COR-L47 (cell line): Measurements from ENCODE around the gene GSTO1.
"Not testable (repeated sequence)": the region's sequence is repeated elsewhere in the genome, so short reads cannot be mapped to it uniquely, and the experiment has no call there.

Experiments used
- DNase-seq: peaks from one replicate; lab custom pipeline; 2025; lab: John Stamatoyannopoulos, UW

The GSTO1 gene

GRCh38 chr10:104254493-104255310, at the start of gene GSTO1:
Gene GSTO1 (plus strand): TSS chr10:104254892. CDS start chr10:104254929, 37 bp downstream.
- no peak for DNase-seq

- no peak for DNase-seq
Measured at GRCh38 chr10:104208730-104209129, 46.0 kb upstream of the GSTO1 start.

GRCh38 chr10:104209575-104210198, 45.0 kb upstream of the GSTO1 start:
- peak; percentile 43 for DNase-seq

- no peak for DNase-seq
Measured at GRCh38 chr10:104216631-104217030, 38.1 kb upstream of the GSTO1 start.

GRCh38 chr10:104218751-104219150, 35.9 kb upstream of the GSTO1 start:
- no peak for DNase-seq

- no peak for DNase-seq
Measured at GRCh38 chr10:104220522-104220921, 34.2 kb upstream of the GSTO1 start.

- DNase-seq: no peak
Measured at GRCh38 chr10:104223304-104223703, 31.4 kb upstream of the GSTO1 start.

GRCh38 chr10:104230490-104230889, 24.2 kb upstream of the GSTO1 start:
- no peak for DNase-seq

- DNase-seq: peak; percentile 88
Measured at GRCh38 chr10:104231784-104232612, 22.7 kb upstream of the GSTO1 start, which contains the start of gene CFAP43. Gene CFAP43 (minus strand): TSS chr10:104232364. CDS start chr10:104232246, 118 bp downstream.

GRCh38 chr10:104232613-104233102, 22.0 kb upstream of the GSTO1 start:
- no peak for DNase-seq

GRCh38 chr10:104233817-104234216, 20.9 kb upstream of the GSTO1 start:
- DNase-seq: no peak

GRCh38 chr10:104234934-104235333, 19.8 kb upstream of the GSTO1 start:
- no peak for DNase-seq

GRCh38 chr10:104235801-104236200, 18.9 kb upstream of the GSTO1 start:
- DNase-seq: no peak

- DNase-seq: no peak
Measured at GRCh38 chr10:104240078-104240477, 14.6 kb upstream of the GSTO1 start.

- no peak for DNase-seq
Measured at GRCh38 chr10:104242545-104242944, 12.1 kb upstream of the GSTO1 start.

GRCh38 chr10:104243009-104243408, 11.7 kb upstream of the GSTO1 start:
- not testable (repeated sequence) for DNase-seq

- no peak for DNase-seq
Measured at GRCh38 chr10:104243512-104243911, 11.2 kb upstream of the GSTO1 start.

- no peak for DNase-seq
Measured at GRCh38 chr10:104245066-104245632, 9.5 kb upstream of the GSTO1 start.

- DNase-seq: no peak
Measured at GRCh38 chr10:104246976-104247375, 7.7 kb upstream of the GSTO1 start.

GRCh38 chr10:104247513-104248146, 7.1 kb upstream of the GSTO1 start:
- DNase-seq: no peak

GRCh38 chr10:104248931-104249330, 5.8 kb upstream of the GSTO1 start:
- not testable (repeated sequence) for DNase-seq
